GM19239 (cell line): ENCODE data around the gene PUM1.

Experiments used
- DNase-seq: peaks from one replicate; pipeline ENCODE4 v3.0.0; 2011; ENCODE audit warnings: low spot score; ENCODE audit not compliant: insufficient read length
- FAIRE-seq: peaks from 2 replicates; lab custom pipeline; 2011; peaks lifted over from hg19 to GRCh38; lab: Jason Lieb, UNC

Gene PUM1

DNA sequence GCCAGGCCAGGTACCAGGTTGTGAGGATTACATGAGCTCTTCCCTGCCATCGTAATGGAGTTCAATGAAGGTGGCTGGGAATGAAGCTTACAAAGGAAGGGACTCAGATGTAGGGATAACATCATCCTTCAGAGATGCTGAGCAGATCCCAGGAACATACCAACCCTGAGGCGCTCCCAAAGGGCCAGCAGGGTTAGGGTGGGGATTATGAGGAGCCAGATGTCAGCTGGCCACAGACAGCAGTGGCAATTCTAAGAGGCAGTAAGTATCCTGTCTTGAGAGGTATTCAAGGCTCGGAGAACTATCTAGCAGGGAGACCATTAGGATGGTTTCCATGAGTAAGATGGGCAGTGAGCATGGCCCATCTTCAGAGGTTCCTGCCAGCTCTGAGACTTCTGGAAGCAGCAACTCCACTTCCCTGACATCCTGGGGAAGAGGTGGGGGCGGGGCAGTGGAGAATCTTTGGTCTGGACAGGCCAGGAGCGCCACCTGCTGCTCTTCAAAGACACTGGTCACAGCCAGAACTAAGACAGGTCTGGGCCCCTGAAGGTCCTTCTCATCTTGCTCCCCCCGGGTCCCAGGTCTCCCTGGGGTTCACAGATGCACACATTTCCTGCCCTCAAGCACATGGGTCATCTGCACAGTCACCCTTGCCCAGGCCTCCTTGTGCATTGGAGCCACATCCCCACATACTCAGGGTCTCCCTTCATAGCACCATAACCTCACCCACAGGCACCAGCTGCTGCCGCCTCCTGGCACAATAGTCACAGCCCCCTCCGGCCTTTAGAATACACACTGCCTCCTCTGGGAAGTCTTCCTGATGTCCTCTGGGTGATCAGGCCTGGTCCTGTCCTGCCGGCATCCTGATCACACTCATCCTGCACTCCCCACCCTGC lies 154.2 kb downstream of the PUM1 start:
- FAIRE-seq (peak; percentile 73), DNase-seq (peak; percentile 78)

DNA sequence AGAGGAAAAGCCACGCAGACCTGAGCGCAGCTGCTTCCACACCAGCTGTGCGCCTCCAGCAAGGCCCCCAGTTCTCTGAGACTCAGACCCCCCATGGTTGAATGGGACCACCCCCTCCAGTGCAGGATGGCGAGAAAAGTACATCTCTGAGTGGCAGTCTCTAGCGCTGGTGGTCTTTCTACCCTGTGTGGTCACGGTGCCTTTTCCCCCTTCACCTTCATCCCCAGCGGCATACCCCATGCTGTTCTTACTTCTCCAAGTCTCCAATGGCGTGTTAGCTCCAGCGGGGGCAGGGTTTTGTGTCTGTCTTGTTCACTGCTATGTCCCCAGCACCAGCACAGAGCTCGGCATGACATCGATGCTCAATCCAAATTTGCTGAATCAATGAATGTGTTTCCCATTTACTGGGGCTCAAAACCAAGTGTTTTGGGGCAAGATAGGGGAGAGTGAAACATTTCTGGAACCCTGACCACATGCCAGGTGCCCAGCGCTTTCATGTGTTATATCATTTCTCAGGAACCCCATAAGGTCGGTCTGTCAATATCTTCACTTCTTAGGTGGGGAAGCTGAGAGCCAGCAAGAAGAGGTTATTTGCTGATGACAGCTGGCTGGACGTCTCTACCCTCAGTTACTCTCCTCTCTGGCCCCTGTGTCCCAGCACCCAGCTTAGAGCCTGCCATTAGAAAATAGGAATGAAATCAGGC lies 156.0 kb downstream of the PUM1 start:
- no peak for FAIRE-seq
- no peak for DNase-seq

DNA sequence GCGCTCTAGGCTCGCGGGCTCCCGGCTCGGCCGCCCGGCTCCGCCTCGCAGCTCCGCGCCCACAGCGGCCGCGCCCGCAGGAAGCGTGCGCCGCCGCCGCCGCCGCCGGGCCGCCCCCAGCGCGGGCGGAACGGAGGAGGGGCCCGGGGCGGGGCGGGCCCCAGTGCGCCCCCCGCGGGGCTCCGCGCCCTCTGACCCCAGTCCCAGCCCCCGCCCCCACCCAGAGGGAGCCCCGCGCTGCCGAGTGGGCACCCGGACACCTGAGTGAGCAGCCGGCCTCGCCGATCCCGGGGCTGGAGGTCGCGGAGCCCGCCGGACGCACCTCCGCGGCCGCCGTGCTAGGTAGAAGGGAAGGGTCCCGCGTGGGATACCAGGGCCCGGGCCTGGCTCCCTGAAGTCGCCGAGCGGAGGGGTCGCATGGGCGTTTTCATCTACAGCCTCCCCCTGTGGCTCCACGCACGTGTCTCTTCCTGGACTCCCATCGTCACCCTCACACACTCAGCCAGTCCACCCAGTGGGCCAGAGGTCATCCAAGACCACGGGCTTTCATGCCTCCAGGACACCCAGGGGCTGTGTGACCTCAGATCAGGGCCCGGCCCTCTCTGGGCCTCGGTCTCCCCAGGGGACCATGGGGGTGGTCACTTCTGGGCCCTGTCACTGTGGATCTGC lies 156.7 kb downstream of the PUM1 start, which contains the start of gene SDC3:
TSS of gene SDC3 (minus strand) at position 63 of the 669 bp plus-strand sequence. CDS start 172 bp downstream, outside the sequence.
- no peak for FAIRE-seq
- peak; percentile 58 for DNase-seq

DNA sequence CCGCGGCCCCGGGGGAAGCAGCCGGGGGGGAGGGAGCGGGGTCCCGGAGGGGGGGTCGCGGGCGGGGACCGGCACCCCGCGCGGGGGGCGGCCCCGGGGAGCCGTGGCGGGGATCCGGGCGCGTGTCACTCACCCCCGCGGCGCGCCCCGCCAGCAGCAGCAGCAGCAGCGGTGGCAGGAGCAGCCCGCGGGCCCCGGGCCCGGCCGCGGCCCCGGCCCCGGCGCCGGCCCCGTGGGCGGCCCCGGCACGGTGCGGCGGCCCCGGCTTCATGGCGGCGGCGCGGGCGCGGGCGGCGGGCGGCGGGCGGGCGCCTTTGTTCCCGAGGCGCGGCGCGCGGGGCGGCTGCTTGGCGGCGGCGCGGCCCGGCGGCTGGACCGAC lies 157.2 kb downstream of the PUM1 start:
- DNase-seq (no peak), FAIRE-seq (no peak)

DNA sequence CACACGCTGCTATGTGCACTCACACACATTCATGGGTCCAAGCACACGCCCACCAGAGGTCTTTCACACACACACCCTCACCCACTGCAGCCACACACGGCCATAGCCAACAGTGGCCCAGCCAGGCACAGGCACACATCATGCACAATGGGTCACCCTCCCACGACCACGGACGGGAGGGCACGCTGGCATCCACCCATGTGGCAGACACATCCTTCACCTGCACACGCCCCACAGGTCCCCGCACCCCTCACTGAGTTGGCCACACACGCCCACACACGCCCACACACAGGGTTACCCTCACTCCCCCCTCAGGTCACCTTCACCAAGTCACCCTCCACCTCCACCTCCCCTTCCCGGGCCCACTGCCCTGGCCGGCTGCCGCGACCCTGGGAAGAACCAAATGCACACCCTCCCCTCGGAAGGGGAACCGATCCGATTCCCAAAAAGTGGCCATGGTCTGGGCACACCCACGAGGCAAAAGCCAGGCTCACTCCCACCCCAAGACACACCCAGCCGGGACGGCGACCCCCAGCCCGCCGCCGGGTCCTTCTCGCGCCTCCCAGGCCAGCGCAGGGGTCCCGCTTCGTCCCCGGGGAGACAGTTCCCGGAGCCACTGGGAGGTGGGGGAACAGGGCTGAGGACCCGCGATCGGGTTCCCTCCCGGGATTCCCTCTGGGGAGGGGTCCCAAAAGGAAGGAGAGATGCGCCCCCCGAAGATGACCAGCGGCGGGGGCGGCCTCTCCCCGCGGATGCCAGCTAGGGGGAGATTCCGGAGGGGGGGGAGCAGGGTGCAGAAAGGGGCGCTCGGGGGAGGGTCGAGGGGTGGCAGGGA lies 157.8 kb downstream of the PUM1 start:
- FAIRE-seq: no peak
- no peak for DNase-seq

DNA sequence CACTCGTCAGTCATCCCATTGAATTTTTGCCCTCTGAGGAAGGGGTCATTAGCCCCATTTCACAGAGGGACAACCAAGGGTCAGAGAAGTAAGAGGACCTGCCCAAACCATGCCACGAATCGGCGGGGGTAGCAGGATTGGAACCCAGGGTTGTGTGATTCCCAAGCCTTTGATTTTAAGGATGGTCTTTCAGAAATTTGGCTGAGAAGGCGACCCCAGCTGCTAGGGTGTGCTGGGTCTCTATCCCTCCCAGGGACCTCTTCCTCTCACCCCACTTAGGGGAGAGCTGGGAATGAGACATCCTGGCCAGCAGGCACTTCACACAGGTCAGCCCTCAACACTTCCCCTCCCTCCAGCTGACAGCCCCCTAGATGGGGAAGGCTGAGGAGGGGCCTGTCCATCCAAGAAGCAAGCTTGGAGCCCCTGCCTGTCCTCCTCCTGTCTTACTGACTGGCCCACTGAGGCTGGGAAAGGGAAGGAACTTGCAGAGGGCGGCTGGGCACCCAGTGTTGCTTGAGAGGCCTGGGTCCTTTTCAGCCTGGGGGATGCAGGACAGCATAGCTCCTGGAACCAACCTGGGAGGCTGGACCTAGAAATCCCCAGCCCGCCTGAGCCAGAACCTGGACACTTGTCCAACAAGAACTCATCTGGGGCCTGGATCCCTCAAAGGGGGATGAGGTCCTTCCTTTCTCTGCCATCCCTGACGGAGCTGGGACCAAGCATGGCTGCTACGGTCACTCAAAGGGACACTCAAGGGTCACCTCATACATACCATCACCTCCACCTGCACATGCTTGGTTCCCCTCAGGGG lies 158.7 kb downstream of the PUM1 start:
- FAIRE-seq: no peak
- DNase-seq: no peak

DNA sequence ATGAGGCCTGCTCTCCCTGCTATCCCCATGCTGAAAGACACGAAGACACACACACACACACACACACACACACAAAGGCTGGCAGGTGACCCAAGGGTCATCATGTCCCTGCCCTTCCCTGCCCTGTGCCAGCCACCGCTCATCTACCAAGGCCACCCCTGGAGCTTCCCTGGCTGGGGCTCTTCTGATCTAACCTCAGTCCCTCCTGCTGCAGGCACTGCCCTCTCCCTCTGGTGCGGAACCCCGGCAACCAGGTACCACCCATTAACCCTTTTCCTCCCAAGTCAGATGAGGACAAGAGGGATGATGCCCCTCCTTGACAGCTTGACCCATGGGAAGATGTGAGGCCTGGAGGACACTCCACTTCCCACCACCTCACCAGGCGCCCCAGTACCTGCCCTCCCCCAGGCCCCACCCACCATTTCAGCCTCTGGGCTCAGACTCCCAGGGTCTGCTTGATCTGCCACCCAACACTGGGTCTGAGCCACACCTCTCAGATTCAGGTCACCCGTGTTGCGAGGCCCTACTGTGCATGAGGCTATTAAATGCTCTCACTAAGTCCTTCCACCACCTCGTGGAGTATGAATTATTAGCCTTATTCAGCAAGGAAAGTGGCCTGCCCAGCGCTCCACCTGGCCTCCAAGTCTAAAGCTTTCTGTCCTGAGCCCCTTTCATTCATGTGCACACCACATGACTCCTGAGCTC lies 159.4 kb downstream of the PUM1 start:
- FAIRE-seq: no peak

DNA sequence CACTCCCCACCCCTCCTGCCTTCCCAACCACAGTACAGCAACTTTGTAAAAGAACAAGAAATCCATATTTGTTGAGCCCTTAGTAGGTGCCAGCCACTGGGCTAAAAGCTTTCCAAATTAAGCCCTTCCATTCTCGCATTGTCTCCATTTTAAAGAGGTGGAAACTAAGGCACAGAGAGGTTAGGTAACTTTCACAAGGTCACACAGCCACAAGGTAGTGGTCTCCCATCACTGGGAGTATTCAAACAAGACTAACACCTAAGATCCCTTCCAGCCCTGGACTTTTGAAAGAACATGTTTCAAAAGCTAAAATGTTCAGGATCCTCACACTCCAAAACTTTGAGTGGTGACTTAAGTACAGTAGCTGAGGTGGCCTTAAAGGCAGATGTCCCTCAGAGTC lies 160.1 kb downstream of the PUM1 start:
- FAIRE-seq: no peak

More for the DNA sequence above, 159.4 kb downstream of the PUM1 start:
- no peak for DNase-seq

DNA sequence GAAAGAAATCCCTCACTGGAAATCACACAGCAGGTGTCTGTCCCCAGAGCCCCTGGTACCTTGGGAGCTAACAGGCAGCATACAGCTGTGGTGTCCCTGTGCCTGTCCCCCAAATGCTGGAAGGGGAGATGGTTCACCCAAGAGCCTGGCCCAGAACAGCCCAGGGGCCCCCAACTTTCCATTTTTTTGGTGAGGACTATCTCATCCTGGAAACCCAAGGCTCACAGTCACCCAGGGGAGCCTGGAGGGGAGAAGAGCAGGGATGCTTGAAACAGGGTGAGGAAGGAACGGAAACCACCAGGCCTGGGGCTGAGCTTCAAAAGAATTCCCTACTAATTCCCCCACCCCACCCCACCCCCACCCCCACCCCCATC lies 160.6 kb downstream of the PUM1 start:
- no peak for FAIRE-seq
- no peak for DNase-seq

More for the DNA sequence above, 160.1 kb downstream of the PUM1 start:
- DNase-seq: no peak

DNA sequence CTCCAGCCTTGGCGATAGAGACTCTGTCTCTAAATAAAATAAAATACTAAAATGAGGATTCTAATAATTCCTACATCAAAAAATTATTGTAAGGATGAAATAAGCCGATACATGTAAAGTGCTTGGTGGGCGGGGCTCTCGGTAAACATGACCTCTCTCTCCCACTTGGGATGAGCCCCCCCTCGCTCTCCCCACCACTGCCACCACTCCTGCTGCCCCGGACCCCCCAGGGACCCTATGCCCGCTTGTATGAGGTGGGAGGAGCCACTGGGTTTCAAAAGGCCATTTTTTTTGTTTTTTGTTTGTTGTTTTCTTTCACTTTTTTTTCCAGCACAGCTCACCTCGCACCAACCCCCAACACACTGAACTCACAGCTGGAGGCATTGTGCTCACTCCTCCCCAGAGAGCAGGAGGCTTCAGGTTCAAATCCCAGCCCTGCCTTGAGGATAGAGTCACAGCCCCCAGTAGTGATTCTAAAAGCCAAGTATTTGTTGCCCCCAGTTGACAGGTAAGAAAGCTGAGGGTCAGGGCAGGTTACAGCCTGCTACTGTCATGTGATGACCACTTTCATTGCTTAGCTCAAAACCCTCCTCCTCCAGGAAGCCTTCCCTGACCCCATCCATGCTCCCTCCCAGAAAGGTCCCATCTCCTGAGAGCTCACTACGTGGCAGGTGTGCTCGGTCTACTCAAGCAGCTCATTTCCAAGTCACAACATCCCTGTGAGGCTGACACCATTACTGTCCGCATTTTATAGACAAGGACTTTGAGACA lies 161.1 kb downstream of the PUM1 start:
- DNase-seq (no peak), FAIRE-seq (no peak)

DNA sequence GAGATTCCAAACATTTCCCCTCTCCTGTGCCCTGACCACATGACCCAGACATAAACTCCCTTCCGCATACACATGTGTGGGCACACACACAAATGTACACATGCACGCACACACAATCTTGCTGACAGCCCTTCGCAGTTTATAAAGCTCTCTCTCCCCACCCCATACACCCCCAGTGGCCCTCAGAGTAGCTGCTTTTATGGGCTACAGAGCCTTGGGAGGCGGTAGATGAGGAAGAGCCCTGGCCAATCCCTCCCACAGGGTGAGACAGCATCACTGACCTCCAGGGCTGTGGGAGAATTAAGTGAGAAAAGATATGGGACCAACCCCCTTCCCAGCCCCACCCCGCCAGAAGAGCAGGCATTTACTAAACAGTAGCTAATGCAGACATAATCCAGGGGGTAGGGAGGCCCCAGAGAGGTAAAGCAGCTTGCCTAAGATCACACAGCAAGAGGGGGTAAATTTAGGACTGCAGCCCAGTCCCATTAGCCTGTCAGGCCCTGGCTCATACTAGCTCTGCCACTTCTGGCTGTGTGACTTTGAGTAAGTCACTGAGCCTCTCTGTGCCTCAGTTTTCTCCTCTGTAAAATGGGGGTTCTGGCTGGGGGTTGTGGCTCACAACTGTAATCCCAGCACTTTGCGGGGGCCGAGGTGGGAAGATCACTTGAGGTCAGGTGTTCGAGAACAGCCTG lies 162.0 kb downstream of the PUM1 start:
- FAIRE-seq: no peak
- no peak for DNase-seq

DNA sequence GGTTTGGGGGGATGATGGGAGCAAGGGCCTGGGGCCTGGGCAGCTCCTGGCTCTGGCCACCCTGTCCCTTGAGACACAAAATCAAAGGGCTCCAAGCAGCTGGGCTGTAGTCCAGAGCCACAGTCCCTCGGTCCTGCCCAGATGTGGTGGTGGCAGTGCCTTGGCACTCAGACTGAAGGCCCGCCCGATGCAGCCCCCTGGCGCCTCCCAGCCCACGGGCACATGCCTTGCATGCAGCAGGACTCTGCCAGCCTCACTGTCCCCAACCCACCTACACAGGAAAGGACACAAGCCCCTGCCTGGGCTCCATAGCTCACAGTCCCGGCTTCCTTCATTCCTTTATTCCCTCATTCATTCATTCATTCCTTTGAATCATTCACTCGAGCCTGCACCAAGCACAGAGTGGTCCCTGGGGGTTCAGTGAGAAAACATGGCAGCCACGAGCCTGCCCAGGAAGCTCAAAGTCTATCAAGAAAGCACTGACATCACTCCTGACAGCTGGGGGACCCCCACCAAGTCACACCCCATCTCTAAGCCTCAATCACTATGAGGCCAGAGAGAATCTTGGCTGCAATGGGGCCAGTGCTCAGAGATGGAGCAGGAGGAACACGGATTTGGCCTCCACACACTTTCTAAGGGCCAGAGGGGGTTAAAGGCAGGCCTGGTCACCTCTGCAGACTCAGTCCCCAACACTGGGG lies 162.8 kb downstream of the PUM1 start:
- FAIRE-seq: no peak
- no peak for DNase-seq

DNA sequence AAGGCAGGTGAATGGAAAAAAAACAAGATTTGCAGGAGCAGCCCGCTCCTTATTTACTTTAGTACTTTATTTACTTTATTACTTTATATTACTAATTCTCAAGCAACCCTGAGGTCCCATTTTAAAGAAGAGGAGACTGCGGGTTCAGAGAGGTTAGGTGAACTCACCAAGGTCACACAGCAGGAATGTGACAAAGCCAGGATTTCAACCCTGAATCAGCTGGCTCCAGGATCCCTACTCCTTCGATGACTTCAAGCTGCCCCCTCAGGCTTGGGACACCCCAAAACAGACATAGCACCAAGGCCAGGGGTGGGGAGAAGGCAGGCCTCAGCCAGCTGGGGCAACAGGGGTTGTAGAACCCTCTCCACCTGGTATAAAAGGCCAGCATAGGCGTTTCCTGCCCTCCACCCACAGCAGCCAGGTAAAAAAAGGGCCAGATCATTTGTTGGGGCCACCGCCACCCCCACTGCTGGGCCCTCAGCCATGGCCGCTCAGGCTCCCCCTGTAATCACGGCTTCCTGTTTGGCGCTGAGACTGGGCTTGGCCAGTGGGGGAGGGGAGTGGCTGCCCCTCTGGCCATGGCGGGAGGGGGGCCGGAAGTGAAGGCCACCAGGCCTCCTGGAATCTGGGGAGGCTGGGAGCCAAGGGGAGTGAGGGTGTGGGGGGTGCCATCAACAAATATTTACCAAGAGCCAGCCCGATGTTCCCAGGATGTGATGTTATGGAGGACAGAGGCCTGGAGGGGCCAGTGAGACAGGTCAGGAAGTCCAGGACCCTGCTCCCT lies 163.5 kb downstream of the PUM1 start:
- FAIRE-seq: no peak
- no peak for DNase-seq

DNA sequence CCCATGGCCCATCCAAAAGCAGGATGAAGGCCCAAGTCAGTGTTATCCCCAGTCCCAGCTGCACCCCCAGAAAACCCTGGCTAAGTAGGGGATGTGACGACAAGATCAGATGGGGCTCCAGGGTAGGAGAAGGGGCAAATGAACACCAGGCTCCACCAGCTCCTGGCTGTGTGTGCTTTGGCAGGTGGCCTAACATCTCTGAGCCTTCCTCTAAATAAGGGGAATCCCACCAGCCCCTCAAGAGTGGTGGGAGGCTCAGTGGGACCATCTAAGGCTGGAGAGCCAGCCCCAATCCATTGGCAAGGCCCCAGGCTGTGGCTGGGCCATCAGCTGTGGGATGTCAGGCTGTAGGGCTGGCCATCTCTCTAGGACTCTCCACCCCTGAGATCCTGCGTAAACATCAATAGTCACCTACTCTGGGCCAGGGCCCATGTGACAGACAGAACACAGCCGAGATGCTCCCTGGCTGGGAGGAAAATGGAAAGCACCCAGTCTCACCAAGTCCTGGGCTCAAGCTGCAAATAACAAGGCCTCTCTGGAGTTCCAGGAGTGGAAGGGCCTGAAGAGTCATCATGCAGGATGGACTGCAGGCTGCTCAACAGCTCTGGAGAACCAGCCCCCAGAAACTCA lies 164.5 kb downstream of the PUM1 start:
- DNase-seq (no peak), FAIRE-seq (no peak)

DNA sequence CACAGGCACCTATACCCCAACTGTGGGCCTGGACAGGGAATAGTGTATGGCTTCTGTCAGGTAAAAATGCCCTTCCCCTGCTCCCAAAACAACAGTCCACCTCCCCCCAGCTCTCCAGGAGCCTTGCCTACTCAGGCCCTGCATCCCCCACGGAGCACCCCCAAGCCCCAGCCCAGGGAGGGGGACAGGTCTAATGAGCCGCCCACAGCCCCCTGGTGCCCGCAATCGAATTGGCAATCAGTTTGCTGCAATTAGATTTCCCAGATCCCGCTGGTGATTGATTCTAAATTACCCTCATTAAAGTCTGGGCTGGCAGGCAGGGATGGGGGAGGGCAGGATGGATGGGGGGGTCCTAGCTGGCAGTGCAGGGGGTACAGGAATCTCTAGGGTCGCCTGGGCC lies 165.0 kb downstream of the PUM1 start:
- FAIRE-seq (no peak), DNase-seq (no peak)
